OCI-LY3 (cell line): ENCODE data around the gene CBY1.

ENCODE experiments used
- CTCF ChIP-seq: fragments of 200-600, 300-600 bp; sonication (generic); IDR thresholded peaks from 2 replicates; pipeline ENCODE4 v1.5.1; 2014; ENCODE audit warnings: antibody characterized with exemption, low read length, low read depth
- EZH2phosphoT487 ChIP-seq: fragments of 200-600 bp; shearing (Covaris generic); IDR thresholded peaks from 2 replicates; pipeline ENCODE4 v1.6.1; 2018; ENCODE audit warnings: antibody characterized with exemption, mixed run types, low read depth

DNA sequence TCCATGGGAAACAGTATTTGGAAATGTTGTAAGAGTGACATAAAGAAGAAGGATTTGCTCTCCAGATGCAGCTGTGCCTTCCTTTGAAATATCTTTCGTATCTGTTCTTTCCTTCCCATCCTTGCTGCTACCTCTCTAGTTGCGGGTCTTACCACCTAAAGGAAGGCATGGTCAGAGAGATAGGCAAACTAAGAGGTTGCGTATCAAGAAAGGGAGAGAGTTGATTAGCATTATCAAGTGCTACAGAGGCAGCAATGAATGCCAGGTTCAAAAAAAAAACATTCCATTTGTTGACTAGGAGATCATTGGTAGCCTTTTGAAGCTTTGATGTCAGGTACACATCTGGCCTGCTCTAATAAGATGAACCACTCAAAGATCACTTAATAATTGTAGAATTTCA is 53.9 kb downstream of the CBY1 start:
- TF ChIP-seq CTCF (no peak), EZH2phosphoT487 (no peak)
